Stimulated activated CD8-positive, alpha-beta memory T cell treated with anti-CD3 and anti-CD28 coated beads, Interleukin-7, amount 100 ng/mL, for 48 hours (primary cell): ENCODE measurements around the gene IL11.

Experiments
- DNase-seq, 2 donors: peaks; one replicate each; pipeline ENCODE4 v3.0.0-alpha.2; 2020; ENCODE audit warnings: low read depth in 1 of 2; ENCODE audit errors: extremely low read depth in 1 of 2

IL11 gene

GRCh38 chr19:55391702-55392615, 21.7 kb upstream of the IL11 start:
- no peak for DNase-seq

GRCh38 chr19:55391191-55391670, 21.0 kb upstream of the IL11 start:
- DNase-seq = no peak

- DNase-seq = no peak
These were observed 20.2 kb upstream of the IL11 start for GRCh38 chr19:55390461-55390880.

- DNase-seq = no peak
These were observed 19.4 kb upstream of the IL11 start for GRCh38 chr19:55389386-55390317.

- DNase-seq = no peak
These were observed 17.7 kb upstream of the IL11 start for GRCh38 chr19:55387736-55388497.

GRCh38 chr19:55386493-55386971, 16.3 kb upstream of the IL11 start:
- no peak for DNase-seq

- peak; percentile 96 to 98 for DNase-seq
These were observed 15.6 kb upstream of the IL11 start, which contains the start of gene RPL28 for GRCh38 chr19:55385724-55386492. TSS of gene RPL28 (plus strand) at chr19:55385932. CDS start at chr19:55386358, 426 bp downstream.

- peak; percentile 86 to 93 for DNase-seq
These were observed 14.9 kb upstream of the IL11 start for GRCh38 chr19:55384920-55385723.

GRCh38 chr19:55384131-55384919, 14.1 kb upstream of the IL11 start, which contains the start of gene TMEM238:
TSS of gene TMEM238 (minus strand) at chr19:55384292. CDS start at chr19:55384259, 33 bp downstream.
- no peak for DNase-seq

GRCh38 chr19:55383279-55384130, 13.2 kb upstream of the IL11 start:
- DNase-seq = no peak

- no peak for DNase-seq
These were observed 12.3 kb upstream of the IL11 start for GRCh38 chr19:55382522-55383054.

GRCh38 chr19:55382013-55382412, 11.8 kb upstream of the IL11 start:
- no peak for DNase-seq

- no peak for DNase-seq
These were observed 8.9 kb upstream of the IL11 start for GRCh38 chr19:55379174-55379573.

GRCh38 chr19:55377356-55378131, 7.3 kb upstream of the IL11 start:
- no peak for DNase-seq

- DNase-seq = no peak
These were observed 6.1 kb upstream of the IL11 start, which contains the start of gene TMEM190 for GRCh38 chr19:55376241-55376933. TSS of gene TMEM190 (plus strand) at chr19:55376826. CDS start at chr19:55376854, 28 bp downstream.
